Pulmonary artery endothelial cell (primary cell): ENCODE data around the gene PYCARD. TPM values are rescaled to one million over a fixed set of nuclear protein-coding genes. Genes with fewer than 3 reads are reported as not detected.
"Not testable (repeated sequence)": the region's sequence is repeated elsewhere in the genome, so short reads cannot be mapped to it uniquely, and the experiment has no call there.

ENCODE experiments used
- DNase-seq: peaks from one replicate; pipeline ENCODE4 v3.0.0-alpha.2; 2011; ENCODE audit warnings: low read depth, low spot score
- total RNA-seq: library from RNA; depleted of rRNA; stranded (reverse); fragments of >200 nt; gene quantifications from 2 replicates; pipeline ENCODE4 v1.2.3, GENCODE V29; 2014

PYCARD gene
- total RNA-seq: 68.2 and 81.8 TPM in 2 replicates

DNA sequence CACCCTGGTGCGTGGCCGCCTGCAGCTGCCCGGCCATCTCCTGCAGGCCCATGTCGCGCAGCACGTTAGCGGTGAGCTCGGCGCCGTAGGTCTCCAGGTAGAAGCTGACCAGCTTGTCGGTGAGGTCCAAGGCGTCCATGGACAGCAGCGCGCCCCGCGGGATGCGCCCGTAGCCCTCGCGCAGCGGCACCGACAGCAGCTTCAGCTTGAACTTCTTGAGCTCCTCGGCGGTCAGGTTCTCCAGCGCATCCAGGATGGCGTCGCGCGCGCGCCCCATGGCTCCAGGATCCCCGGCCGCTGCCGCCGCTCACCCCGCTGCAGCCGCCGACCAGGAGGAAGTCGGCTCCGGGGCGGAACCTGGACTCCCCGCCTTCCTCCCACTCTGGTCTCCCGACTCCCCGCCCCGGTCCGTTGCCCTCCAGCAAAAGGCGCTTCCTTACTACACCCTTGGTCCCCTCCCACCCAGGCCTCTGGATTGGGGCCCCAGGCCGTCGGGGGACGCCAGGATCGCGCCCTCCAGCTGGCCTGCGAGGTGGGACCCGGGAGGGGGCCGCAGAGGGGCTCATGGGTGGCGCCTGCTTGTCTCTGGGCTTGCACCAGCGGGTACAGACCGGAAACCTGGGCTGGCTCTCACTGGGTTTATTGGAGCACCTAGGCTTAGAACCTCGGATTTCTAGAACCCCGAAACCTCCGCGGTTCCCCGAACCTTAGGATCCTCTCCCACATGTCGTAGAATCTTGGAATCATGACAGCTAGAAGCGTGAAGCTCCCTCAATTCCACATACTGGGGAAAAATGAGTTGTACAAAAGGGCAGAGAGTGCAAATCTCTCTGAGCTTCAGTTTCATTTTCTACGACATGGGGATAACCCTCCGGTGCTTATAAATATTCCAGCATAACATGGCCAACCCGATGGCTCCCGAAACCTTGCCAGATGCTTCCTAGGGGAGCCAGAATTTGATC is at the start of gene PYCARD:
Gene PYCARD, minus strand, starts transcription at position 347 of the 962 bp plus-strand sequence. Its CDS starts 70 bp downstream, at position 277.
- no peak for DNase-seq

DNA sequence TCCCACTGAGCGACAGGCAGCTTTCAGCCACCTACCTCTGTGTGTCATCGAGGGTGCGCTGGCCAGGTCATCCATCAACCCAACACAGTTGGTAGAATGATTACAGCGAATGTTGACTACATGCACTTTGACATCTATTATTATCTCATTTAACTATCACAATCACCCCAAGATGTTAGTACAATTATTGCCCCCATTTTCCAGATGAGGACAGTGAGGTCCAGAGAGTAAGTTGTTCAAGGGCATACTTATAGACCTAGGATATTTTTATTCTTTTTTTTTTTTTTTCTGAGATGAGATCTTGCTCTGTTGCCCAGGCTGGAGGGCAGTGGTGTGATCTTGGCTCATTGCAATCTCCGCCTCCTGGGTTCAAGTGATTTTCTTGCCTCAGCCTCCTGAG is 48.9 kb upstream of the PYCARD start:
- no peak for DNase-seq

DNA sequence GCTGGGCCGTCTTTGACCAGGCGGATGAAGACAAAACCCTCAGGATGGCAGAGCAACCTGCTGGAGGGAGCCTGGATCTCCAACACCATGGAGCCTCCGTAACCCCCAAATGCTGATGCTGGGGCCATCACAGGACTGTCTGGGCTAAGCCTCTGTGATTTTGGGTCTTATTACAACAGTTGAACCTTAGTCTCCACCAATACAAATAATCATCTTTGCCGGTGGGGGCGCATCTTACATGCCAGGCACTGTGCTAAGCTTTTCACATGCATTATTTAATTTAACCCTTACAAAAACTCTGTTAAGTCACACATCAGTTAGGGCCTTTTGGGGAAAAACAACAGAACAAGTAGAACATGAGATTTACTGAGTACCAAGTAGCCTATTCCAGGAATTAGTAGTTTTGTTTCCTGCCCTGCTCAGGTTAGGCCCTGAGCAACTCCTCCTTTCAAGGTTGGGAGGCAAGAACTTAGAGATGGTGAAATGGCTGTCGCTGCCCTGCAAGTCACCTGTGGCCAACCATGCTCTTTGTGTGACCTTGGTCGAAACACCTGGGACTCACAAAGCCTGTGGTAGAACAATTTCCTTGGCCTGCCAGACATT is 48.3 kb upstream of the PYCARD start:
- DNase-seq: no peak

DNA sequence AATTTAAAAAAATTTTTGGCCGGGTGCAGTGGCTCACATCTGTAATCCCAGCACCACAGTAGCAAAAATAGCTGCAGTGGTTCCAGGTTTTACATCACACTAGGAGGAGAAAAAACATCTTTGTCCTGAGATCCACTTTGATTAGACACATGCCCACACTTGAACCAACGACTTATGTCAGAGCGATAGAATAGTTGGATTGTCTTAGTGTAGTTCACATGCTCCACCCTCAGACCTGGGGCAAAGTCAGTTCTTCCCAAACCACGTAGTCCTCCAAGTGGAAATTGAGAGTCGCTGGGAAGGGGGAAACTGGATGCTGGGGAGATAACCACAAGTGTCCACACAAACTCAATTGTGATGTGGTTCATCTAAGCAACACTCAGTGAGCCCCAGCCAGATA is 45.8 kb upstream of the PYCARD start:
- no peak for DNase-seq

DNA sequence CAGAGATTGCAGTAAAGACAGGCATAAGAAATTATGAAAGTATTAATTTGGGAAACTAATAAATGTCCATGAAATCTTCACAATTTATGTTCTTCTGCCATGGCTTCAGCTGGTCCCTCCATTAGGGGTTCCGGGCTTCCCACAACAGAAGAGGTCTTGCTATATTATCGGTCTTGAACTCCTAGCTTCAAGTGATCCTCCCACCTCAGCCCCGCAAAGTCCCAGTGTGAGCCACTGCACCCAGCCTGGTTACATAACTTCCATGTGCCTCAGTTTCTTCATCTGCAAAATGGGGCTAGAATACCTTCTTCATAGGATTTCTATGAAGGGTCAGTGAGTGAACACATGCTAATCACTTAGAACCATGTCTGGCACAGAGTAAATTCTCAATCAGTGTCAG is 43.7 kb upstream of the PYCARD start:
- DNase-seq: no peak

DNA sequence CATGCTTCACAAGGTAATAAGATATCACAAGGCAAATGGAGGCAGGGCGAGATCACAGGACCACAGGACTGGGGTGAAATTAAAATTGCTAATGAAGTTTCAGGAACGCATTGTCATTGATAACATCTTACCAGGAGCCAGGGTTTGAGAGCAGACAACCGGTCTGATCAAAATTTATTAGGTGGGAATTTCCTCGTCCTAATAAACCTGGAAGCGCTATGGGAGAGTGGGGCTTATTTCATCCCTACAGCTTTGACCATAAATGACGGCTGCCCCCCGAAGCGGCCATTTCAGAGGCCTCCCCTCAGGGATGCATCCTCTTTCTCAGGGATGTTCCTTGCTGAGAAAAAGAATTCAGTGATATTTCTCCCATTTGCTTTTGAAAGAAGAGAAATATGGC is 43.0 kb upstream of the PYCARD start:
- not testable (repeated sequence) for DNase-seq

DNA sequence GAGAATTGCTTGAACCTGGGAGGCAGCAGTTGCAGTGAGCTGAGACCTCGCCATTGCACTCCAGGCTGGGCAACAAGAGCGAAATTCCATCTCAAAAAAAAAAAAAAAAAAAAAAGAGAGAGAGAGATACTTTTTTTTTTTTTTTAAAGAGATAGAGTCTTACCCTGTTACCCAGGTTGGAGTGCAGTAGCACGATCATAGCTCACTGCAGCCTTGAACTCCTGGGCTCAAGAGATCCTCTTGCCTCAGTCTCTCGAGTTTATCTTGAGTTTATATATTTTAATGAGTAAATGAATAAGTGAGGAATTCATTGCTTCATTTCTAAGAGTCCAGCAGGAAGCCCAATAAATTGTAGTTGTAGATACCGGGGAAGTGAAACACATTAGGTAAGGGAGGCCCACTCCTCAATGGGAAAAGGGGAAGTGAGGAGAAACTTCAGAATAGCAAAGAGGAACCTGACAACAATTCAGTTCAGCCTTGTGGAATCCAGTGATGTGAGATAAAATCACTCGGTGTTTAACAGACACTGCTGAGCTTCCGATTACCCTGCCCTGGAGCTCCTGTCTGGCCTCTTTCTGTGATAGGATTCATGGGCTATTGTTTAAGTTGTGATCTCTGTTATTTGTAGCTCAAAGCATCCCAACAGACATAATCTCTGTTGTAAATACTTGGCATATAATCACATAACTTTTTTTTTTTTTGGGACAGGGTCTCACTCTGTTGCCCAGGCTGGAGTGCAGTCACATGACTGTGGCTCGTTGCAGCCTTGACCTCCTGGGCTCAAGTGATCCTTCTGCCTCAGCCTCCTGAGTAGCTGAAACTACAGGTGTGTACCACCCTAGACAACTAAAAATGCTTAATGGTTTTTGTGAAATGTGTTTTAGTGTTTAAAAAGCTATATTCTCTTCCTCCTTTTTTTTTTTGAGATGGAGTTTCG is 41.4 kb upstream of the PYCARD start:
- no peak for DNase-seq

DNA sequence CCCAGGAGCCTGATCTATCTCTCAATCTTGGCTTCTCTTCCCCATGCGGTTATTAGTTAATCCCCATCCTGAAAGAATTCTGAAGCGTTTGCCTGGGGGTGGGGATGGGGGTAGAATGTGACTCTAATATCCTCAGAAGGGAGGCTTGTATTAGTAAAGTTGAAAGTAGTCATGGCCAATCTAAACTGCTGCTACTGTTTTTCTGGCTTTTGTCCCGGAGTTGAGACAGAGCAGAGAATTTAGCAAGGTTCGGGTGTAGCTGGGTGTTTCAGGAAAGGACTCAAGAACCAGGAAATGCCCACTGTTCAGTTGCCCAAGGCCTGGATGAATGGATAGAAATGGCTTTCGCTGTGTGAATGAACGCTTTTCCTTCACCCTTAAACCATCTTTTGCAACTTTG is 39.6 kb upstream of the PYCARD start:
- no peak for DNase-seq

DNA sequence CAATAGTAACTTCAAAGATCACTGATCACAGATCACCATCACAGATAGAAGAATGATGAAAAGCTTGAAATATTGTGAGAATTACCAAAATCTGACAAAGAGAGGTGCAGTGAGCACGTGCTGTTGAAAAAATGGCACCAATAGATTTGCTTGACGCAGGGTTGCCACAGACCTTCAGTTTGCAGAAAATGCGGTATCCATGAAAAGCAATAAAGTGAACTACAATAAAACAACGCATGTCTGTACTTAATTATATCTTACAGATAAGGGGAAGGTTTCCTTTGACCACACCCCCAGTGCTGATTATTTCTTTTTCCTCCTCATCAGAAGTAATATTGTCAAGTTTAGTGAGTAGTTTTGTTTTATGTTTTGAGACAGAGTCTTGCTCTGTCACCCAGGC is 35.5 kb upstream of the PYCARD start:
- DNase-seq: no peak

DNA sequence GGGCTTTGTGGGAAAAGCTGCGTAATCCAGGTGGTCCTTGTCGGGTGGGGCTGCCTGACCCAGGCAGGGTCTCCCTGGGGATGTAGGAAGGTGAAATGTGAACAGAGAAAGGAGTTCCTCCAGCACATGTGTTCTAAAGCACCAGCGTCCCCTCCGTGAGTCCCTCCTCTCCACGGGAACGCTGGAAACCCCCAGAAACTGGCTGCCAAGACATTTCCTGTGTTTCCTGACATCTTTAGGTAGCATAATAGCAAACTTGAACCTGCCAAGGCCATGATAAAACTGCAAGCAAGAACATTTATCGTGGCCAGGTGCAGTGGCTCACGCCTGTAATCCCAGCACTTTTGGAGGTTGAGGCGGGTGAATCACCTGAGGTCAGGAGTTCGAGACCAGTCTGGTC is 26.9 kb upstream of the PYCARD start:
- no peak for DNase-seq

DNA sequence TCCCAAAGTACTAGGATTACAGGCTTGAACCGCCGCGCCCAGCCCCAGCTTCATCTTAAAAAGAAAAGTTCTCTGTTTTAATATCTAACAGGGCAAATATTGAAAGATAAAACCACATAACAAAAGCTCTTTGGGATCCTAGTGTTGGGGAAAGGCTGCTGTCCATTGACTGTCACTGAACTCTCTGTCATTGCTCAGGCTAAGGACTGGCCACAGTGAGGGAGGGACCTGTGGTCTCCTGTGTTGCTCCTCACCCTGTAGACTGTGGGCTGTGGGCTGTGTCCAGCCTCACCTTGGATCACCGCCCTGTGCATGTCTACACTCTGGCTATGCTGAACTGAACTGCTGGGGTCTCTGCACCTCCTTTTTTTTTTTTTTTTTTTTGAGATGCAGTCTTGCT is 25.6 kb upstream of the PYCARD start:
- no peak for DNase-seq

DNA sequence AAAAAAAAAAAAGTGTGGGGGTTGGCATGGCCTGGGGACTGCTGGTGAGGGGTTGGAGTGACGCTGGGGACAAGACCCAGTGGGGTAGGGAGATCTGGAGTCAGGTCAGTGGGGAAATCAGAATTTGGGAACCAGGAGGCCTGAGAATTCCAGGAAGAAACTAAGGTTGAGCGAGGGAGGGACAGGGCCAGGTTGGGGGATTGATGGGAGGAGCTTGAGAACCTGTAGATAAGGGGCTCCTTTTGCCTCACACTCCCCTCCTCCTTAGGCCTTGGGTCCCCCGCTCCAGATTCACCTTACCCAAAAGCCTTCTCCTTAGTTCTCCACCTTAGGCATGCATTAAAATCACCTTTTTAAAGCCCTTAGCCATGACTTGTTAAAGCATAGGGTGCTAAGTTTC is 22.6 kb upstream of the PYCARD start:
- no peak for DNase-seq

DNA sequence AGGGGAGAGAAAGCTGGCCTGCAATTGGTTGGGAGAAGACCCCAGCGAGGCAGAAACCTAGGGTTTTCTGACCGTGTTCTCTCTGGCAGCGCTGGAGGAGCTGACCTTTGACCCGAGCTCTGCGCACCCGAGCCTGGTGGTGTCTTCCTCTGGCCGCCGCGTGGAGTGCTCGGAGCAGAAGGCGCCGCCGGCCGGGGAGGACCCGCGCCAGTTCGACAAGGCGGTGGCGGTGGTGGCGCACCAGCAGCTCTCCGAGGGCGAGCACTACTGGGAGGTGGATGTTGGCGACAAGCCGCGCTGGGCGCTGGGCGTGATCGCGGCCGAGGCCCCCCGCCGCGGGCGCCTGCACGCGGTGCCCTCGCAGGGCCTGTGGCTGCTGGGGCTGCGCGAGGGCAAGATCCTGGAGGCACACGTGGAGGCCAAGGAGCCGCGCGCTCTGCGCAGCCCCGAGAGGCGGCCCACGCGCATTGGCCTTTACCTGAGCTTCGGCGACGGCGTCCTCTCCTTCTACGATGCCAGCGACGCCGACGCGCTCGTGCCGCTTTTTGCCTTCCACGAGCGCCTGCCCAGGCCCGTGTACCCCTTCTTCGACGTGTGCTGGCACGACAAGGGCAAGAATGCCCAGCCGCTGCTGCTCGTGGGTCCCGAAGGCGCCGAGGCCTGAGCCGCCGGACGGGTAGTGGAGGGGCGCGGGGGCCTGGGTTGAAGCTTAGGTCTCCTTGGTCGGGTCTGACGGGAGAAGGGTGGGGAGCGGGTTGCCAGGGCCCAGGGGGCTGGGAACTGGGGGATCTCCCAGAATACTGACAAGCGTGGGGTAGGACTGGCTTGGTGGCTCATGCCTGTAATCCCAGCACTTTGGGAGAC is 21.8 kb upstream of the PYCARD start:
- no peak for DNase-seq

DNA sequence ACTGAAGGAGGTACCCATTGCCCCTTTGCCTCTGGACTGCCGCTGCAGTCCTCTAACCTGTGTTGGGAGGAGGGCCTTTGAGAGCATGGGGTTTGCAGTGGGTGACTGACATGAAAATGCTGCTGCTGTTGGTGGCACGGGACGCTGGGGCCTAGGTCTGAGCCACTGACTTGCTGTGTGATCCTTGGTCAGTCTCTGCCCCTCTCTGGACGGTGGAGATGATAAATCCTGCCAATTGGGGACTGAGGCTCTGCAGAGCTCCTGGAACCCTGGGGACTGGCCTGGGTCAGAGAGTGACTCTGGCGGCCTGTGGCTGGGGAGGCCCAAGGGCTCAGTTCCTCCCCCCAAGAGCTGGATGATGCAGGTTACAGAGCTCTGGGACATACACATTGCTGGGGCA is 20.5 kb upstream of the PYCARD start:
- DNase-seq: no peak

DNA sequence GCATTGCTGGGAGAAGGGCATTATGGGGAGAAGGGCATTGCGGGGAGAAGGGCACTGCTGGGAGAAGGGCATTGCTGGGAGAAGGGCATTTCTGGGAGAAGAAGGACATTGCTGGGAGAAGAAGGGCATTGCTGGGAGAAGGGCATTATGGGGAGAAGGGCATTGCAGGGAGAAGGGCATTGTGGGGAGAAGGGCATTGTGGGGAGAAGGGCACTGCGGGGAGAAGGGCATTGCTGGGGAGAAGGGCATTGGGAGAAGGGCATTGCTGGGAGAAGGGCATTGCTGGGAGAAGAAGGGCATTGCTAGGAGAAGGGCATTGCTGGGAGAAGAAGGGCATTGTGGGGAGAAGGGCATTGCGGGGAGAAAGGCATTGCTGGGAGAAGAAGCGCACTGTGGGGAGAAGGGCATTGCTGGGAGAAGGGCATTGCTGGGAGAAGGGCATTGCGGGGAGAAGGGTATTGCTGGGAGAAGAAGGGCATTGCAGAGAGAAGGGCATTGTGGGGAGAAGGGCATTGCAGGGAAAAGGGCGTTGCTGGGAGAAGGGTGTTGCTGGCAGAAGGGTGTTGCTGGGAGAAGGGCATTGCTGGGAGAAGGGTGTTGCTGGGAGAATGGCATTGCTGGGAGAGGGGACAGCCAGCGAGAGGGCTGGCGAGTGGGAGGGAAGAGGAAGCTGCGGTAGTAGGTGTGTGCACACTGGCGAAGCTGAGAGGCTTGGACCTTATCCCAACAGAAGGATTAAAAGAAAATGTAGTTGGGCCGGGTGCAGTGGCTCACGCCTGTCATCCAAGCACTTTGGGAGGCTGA is 19.0 kb upstream of the PYCARD start:
- no peak for DNase-seq

DNA sequence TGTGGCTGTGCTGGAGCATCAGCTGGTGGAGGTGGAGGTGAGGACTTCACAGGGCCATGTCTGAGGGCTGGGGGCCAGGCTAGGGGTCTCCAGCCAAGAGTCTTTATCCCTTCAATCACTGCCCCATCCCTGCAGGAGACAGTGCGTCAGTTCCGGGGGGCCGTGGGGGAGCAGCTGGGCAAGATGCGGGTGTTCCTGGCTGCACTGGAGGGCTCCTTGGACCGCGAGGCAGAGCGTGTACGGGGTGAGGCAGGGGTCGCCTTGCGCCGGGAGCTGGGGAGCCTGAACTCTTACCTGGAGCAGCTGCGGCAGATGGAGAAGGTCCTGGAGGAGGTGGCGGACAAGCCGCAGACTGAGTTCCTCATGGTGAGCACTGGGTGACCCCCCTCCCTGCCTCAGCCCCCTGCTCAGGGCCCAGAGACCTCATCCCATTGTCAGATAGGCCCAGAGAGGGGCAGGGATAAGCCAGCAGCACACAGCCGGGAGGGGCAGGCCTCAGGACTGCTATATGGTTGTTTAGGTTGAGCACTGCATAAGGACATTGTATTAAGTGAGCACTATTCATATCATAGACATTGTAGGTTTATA is 16.7 kb upstream of the PYCARD start:
- no peak for DNase-seq

DNA sequence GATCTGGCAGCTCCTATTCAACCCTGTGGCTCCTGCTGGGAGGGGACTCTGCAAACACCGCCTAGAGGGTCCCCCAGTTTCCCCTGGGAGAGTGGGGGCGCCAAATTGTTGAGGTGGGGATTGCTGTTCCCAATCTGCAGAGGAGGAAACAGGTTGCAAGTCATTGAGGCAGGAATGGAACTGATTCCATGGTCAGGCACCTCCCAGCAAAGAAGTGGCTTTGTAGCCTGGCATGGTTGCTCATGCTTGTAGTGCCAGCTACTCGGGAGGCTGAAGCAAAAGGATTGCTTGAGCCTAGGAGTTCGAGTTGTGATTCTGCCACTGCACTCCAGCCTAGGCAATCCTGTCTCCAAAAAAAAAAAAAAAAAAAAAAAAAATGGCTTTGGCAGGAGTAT is 14.6 kb upstream of the PYCARD start:
- no peak for DNase-seq

DNA sequence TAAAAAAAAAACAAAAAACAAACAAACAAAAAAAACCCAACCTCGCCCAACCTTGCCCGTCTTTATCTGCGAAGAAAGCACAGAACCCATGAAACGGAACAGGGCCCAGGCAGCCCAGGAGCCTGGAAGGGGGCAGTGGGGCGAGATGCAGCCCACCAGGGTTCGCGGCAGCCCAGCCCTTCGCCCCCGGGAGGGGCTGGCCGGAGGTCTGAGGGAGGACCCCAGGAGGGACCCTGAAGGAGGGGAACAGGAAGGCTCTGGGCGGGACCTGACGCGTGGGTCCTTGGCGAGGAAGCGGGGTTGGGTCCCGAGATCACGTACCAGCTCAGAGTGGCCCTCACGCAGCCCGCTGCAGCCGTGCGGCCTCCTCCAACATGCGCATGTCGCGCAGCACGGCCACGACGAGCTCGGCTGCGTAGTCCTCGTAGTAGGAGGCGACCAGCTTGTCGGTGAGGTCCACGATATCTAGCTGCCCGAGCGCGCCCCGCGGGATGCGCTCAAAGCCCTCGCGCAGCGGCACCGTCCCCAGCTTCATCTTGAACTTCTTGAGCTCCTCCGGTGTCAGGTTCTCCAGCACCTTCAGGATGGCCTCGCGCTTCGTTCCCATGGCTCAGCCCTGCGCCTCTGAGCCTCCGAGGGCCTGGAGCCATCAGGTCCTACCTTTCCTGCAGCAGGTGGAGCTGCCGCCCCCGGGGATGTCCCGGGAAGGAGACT is 14.0 kb upstream of the PYCARD start, which contains the start of gene PYDC1:
Gene PYDC1, minus strand, starts transcription at position 714 of the 714 bp plus-strand sequence. Its CDS starts 107 bp downstream, at position 607.
- DNase-seq: no peak
